ENCODE data around the gene IRAK2. TPM values are rescaled to one million over a fixed set of nuclear protein-coding genes. Genes with fewer than 3 reads are reported as not detected.

IRAK2 gene
- total and polyA plus RNA-seq, 2 experiments from 2014 or later: 2.5 to 3.7 TPM

GRCh38 chr3:10215578-10216368 is 51.1 kb downstream of the IRAK2 start:
- no peak overlapping the region for H3K4me2 ChIP-seq
- H4K20me1 ChIP-seq (ENCODE audit: insufficient read depth, poor library complexity, severe bottlenecking): no peaks in the 10 kb centered on the region
- no peak for TF ChIP-seq EZH2phosphoT487 (IDR thresholded peaks at IDR 0.05; ENCODE audit: low read depth, severe bottlenecking, unreplicated experiment)
- H3K9me2 ChIP-seq (replicated peaks; ENCODE audit: insufficient read depth): no peaks in the 10 kb centered on the region
- H3K27me3 ChIP-seq: no peaks in the 10 kb centered on the region
- no peak for DNase-seq (ENCODE audit: low spot score)
- no peaks in the 10 kb centered on the region for H3K36me3 ChIP-seq (replicated peaks; ENCODE audit: insufficient read depth, low read depth)
- no peak overlapping the region for H3K4me3 ChIP-seq
- H3K9me3 ChIP-seq (ENCODE audit: low read depth): no peaks in the 10 kb centered on the region
- no peaks in the 10 kb centered on the region for H3K4me1 ChIP-seq (ENCODE audit: insufficient read depth)
- no peaks in the 10 kb centered on the region for H3K79me2 ChIP-seq
- H3K27ac ChIP-seq: no peak overlapping the region
- 86% methylated on average over 6 of the region's 6 CpGs for WGBS (ENCODE audit: low lambda C conversion rate, missing lambda C conversion rate)
- no peak overlapping the region for H2AFZ ChIP-seq

- H4K20me1 ChIP-seq (ENCODE audit: insufficient read depth, poor library complexity, severe bottlenecking): no peaks in the 10 kb centered on the region
- H2AFZ ChIP-seq: no peak overlapping the region
- TF ChIP-seq EZH2phosphoT487 (IDR thresholded peaks at IDR 0.05; ENCODE audit: low read depth, severe bottlenecking, unreplicated experiment) (no peak), EZH2 (IDR thresholded peaks at IDR 0.05; ENCODE audit: borderline replicate concordance) (no peak), CTCF (IDR thresholded peaks at IDR 0.05; ENCODE audit: poor library complexity) (no peak)
- no peak overlapping the region for H3K27ac ChIP-seq
- H3K9me2 ChIP-seq (replicated peaks; ENCODE audit: insufficient read depth): no peaks in the 10 kb centered on the region
- no peaks in the 10 kb centered on the region for H3K36me3 ChIP-seq (replicated peaks; ENCODE audit: insufficient read depth, low read depth)
- no peaks in the 10 kb centered on the region for H3K9me3 ChIP-seq (ENCODE audit: low read depth)
- 85% methylated on average over 3 of the region's 3 CpGs for whole genome bisulfite sequencing (ENCODE audit: low lambda C conversion rate, missing lambda C conversion rate)
- H3K4me3 ChIP-seq: no peak overlapping the region
- no peaks in the 10 kb centered on the region for H3K27me3 ChIP-seq
- DNase-seq (ENCODE audit: low spot score): no peak
- H3K4me1 ChIP-seq (ENCODE audit: insufficient read depth): no peaks in the 10 kb centered on the region
- no peaks in the 10 kb centered on the region for H3K79me2 ChIP-seq
- no peak overlapping the region for H3K4me2 ChIP-seq
Observed at GRCh38 chr3:10217359-10217758, 52.6 kb downstream of the IRAK2 start.

- 76% methylated on average over 9 of the region's 9 CpGs for WGBS (ENCODE audit: low lambda C conversion rate, missing lambda C conversion rate)
- H3K27ac ChIP-seq: no peak overlapping the region
Observed at GRCh38 chr3:10219737-10220136, 55.0 kb downstream of the IRAK2 start.

More at GRCh38 chr3:10219737-10220136, 55.0 kb downstream of the IRAK2 start:
- no peak overlapping the region for H3K4me2 ChIP-seq
- no peaks in the 10 kb centered on the region for H3K9me3 ChIP-seq (ENCODE audit: low read depth)
- no peak overlapping the region for H2AFZ ChIP-seq
- H3K36me3 ChIP-seq (replicated peaks; ENCODE audit: insufficient read depth, low read depth): no peaks in the 10 kb centered on the region
- H3K4me1 ChIP-seq (ENCODE audit: insufficient read depth): no peaks in the 10 kb centered on the region
- no peak overlapping the region for H3K4me3 ChIP-seq
- H4K20me1 ChIP-seq (ENCODE audit: insufficient read depth, poor library complexity, severe bottlenecking): no peaks in the 10 kb centered on the region
- no peaks in the 10 kb centered on the region for H3K79me2 ChIP-seq
- no peak for DNase-seq (ENCODE audit: low spot score)
- no peaks in the 10 kb centered on the region for H3K9me2 ChIP-seq (replicated peaks; ENCODE audit: insufficient read depth)
- TF ChIP-seq CTCF (IDR thresholded peaks at IDR 0.05; ENCODE audit: poor library complexity) (no peak), EZH2 (IDR thresholded peaks at IDR 0.05; ENCODE audit: borderline replicate concordance) (no peak), EZH2phosphoT487 (IDR thresholded peaks at IDR 0.05; ENCODE audit: low read depth, severe bottlenecking, unreplicated experiment) (no peak)
- no peaks in the 10 kb centered on the region for H3K27me3 ChIP-seq
